ENCODE results near the gene PREB.

PREB gene

GRCh38 chr2:27096748-27097297 is 37.6 kb downstream of the PREB start:
- no peak for DNase-seq (ENCODE audit: low read depth, low spot score)

GRCh38 chr2:27095745-27096651 is 38.4 kb downstream of the PREB start:
- DNase-seq (ENCODE audit: low read depth, low spot score), result no peak

- no peak for DNase-seq (ENCODE audit: low read depth, low spot score)
Observed at GRCh38 chr2:27095427-27095744, 39.0 kb downstream of the PREB start.

GRCh38 chr2:27094353-27094984 is 40.0 kb downstream of the PREB start:
- no peak for DNase-seq (ENCODE audit: low read depth, low spot score)

GRCh38 chr2:27093430-27094352 is 40.7 kb downstream of the PREB start:
- no peak for DNase-seq (ENCODE audit: low read depth, low spot score)

- no peak for DNase-seq (ENCODE audit: low read depth, low spot score)
Observed at GRCh38 chr2:27092696-27093429, 41.6 kb downstream of the PREB start.

GRCh38 chr2:27091746-27092695 is 42.4 kb downstream of the PREB start:
- DNase-seq (ENCODE audit: low read depth, low spot score), result no peak

- DNase-seq (ENCODE audit: low read depth, low spot score), result no peak
Observed at GRCh38 chr2:27089111-27089954, 45.1 kb downstream of the PREB start.

GRCh38 chr2:27088634-27089033 is 45.8 kb downstream of the PREB start:
- DNase-seq (ENCODE audit: low read depth, low spot score), result no peak

- no peak for DNase-seq (ENCODE audit: low read depth, low spot score)
Observed at GRCh38 chr2:27087823-27088410, 46.5 kb downstream of the PREB start.

- no peak for DNase-seq (ENCODE audit: low read depth, low spot score)
Observed at GRCh38 chr2:27086724-27087593, 47.5 kb downstream of the PREB start, which contains the start of gene KHK. KHK (plus strand) TSS chr2:27086772; CDS start chr2:27087260, 488 bp downstream.

GRCh38 chr2:27086090-27086723 is 48.2 kb downstream of the PREB start:
- DNase-seq (ENCODE audit: low read depth, low spot score), result peak; percentile 69

- DNase-seq (ENCODE audit: low read depth, low spot score), result no peak
Observed at GRCh38 chr2:27085673-27086089, 48.8 kb downstream of the PREB start.

GRCh38 chr2:27085062-27085672 is 49.3 kb downstream of the PREB start:
- DNase-seq (ENCODE audit: low read depth, low spot score), result no peak

- no peak for DNase-seq (ENCODE audit: low read depth, low spot score)
Observed at GRCh38 chr2:27084297-27085061, 50.0 kb downstream of the PREB start.

All from brain pericyte (primary cell).